NCI-H2107 treated with DMSO at 0.1 percent for 48 hours (cell line): ENCODE data around the gene MACROD2.

ENCODE experiments used
- DNase-seq: peaks from one replicate; lab custom pipeline; 2025; ENCODE audit not compliant: unreplicated experiment; lab: John Stamatoyannopoulos, UW

The MACROD2 gene

DNA sequence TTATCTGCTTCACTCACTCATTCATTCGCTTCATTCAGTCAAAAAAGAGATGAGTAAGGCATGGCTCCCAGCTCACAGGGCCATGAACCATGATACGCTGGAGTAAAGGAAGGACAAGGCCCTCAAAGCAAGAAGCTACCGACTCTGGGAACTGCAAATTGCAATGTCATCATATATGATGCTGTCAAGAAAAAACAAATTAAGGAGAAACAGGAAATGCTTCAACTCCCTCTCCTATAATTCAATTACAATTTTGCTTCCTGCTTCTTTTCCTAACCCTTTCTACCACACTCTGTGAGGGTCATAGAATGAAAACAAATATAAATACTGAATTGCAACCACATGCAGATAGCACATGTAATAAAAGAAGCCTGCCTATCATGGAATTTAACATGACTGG, 1067.8 kb downstream of the MACROD2 start:
- no peak for DNase-seq

DNA sequence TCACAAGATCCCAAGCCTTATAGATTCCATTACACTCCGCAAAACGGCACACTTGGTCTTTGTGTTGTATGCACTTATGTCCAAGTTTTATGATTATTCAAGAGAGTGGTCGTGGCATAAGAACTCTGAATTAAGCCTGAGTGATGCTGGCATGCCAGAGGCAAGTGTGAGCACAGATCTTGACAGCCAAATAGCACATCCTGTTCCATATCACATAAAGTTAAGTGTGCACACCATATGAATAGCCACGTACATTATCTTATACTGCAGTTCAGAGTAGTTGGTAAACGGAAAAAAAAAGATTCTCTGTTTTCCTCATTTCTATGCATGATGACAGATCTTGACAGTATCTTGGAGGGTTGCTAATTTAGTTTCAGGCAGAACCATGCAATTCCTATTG, 1069.4 kb downstream of the MACROD2 start:
- no peak for DNase-seq

GRCh38 chr20:15065794-15066193, 1070.5 kb downstream of the MACROD2 start:
- no peak for DNase-seq

- no peak for DNase-seq
Measured at GRCh38 chr20:15068486-15068885, 1073.2 kb downstream of the MACROD2 start.

DNA sequence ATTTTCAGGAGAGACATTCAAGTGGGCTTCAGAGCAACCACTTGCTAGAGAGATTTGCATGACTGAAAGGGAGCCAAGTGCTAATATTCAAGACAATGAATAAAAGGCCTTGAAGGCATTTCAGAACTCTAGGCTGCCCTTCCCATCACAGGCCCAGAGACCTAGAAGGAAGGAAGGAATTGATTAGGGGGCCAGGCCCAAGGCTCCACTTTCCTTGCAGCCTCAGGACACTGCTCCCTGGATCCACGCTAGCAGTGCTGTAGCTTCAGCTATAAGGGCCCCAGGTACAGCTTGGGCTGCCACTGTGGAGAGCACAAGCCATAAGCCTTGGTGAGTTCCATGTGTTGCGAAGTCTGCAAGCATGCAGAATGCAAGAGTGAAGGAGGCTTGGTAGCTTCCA, 1074.0 kb downstream of the MACROD2 start:
- no peak for DNase-seq

GRCh38 chr20:15071085-15071808, 1075.9 kb downstream of the MACROD2 start:
- DNase-seq, result no peak

- DNase-seq, result no peak
Measured at GRCh38 chr20:15072316-15072715, 1077.0 kb downstream of the MACROD2 start.

- DNase-seq, result no peak
Measured at GRCh38 chr20:15075586-15075985, 1080.3 kb downstream of the MACROD2 start.

DNA sequence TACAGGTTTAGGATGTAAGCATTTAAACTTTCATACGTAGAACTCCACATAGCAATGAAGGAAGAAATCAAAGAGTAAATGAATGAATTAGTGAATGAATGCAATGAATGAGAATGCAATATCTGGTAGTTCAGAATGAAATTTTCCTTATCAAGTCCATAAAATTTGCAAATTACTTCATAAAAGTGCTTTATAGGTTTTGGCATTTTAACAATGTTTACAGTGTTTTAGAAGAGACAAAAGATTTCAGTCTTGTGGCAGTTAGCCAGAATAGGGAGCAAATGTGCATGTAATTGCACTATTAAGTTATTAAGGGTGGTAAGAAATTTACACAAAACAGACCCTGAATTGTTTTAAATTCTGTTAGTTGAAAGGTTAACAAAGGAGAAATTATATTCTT, 1081.5 kb downstream of the MACROD2 start:
- no peak for DNase-seq

DNA sequence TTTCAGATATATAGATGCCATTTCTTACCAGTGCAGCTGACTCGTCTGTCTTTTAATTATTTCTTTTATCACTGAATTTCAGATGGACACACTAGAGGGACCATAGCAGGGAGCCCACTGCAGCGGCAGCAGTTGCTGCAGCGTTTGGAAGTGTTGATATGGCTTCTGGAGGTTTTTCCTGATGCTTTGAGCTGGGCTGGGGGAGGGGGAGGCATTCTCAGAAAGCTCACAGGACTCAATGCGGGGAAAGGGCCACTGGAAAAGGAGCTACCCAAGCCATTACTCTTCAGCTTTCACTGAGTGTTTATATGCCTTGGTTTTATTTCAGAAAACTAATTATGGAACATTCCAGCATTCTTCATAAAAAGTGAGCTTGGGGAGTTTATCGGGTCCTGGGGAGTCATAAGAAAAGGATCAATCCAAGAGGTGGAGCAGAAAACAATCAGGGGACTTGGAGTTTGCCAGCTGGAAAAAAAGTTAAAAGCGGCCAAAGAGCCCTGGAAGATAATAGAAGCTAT, 1082.5 kb downstream of the MACROD2 start:
- no peak for DNase-seq

- DNase-seq, result no peak
Measured at GRCh38 chr20:15079594-15080340, 1084.5 kb downstream of the MACROD2 start.

DNA sequence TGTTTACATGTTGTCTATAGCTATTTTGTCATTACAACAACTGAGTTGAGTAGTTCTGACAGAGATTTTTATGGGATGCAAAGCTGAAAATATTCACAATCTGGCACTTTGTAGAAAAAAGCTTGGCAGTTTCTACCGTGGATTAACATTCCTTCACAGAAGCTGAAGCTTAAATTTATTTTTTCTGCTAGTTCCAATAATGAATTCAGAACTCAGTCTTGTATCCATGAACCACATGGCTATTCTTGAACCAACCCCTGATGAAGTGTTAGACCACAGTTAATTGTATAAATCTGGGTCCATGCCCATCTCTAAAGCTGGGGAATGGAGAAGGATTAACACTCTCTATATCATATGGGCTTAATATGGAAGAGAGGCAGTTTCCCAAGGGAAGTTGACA, 1085.9 kb downstream of the MACROD2 start:
- no peak for DNase-seq

DNA sequence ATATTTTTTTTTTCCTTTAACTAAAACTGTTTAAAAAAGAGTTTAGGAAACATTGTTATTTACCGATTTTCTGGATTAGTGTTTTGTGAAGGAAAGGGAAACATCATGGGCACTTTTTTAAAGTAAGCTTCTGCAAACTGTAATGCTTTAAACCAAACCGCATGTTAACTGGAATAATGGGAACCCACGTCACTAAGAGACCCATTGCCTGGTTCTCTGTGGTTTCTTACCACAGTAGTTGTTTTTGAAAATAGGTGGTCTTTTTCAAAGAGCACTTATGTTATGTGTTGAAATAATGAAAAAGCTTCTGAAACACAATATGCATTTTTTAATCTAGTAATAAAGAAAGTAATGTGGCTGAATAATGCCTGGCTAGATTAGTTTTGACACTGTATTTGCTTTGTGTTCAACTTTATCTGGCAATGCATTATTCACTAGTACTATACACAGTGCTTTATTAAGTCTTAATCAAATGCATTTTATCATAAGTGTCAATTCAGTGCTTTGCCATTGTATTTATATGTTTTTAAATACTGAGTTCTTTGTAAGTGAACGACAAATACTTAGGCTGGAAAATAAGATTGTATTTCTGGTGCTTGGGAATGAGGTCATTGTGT, 1096.2 kb downstream of the MACROD2 start:
- DNase-seq, result no peak

DNA sequence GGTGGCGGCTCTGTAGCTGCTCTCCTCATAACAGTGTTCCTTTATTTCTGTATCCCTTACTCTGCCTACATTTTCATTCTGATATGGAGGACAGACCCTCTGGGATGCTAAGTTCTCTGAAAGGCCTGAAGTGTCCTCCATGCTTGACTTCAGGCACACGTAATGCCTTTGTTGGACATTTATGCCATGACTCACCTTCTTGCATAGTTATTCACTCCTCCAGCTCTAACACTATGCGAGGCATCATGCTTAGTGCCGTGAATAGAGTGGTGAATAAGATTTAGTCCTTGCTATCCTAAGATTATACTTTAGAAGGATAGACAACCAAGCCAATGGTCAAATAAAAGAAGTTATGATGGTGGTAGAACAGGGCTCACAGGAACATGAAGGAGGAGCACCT, 1103.0 kb downstream of the MACROD2 start:
- DNase-seq, result no peak

DNA sequence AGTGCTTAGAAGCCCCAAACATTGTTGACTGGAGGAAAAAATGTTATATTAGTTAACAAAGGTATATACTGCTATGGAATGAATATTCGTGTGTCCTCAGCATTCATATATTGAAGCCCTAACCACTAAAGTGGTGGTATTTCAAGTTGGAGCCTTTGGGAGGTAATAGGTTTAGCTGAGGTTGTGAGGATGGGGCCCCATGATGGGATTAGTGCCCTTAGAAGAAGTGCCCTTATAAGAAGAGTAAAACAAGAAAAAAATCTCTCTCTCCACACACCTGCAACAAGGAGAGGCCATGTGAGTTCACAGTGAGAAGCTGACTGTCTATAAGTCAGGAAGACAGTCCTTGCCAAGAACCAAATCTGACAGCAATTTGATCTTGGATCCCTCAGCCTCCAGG, 1103.8 kb downstream of the MACROD2 start:
- DNase-seq, result no peak

DNA sequence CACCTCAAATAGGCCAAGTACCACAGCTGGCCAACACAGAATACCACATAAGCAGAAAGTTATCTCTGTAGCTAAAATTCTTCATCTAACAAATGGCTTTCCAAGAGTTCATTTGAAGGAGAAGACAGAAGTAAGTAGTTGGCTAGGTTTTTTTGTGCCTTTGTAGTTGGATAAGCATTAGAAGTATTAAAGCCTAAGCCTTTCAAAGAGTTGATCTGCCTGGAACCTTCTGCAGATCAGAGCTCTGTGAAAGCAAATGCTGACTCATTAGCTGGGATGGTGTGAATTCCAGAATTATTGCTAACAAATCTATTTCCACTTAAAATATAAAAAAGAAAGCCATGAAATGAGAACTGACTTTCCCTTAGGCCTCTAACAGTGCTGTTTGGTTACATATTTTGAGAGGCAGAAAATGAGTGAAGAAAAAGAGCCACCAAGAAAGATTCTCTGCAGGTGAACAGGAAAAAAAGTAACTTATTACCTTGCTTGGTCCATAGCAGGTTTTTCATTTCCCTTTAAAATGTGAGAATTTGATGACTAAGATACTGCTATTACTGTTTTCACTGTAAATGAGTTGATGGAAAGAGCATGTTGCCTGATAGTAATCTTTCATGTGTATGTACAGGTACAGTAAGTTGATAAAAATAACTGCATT, 1105.3 kb downstream of the MACROD2 start:
- no peak for DNase-seq

- no peak for DNase-seq
Measured at GRCh38 chr20:15107931-15108330, 1112.6 kb downstream of the MACROD2 start.

DNA sequence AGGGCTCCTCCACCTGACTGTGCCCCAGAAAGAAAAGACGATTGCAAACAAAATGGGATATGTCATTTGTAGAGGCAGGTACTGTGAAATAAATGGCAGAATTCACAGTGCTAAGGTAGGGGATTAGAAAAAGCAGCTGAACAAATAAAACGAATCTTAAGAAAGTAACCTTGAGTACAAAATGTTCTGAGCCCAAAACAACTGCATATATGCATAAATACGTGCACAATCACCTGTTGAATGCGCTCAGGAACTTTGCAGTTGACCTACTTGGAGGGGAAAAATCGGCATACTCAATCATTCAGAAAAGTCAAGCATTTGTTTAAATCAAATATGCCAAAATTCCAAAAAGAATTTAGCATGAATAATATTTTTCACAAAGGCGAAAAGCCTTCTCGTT, 1114.2 kb downstream of the MACROD2 start:
- DNase-seq, result no peak

GRCh38 chr20:15111654-15112053, 1116.3 kb downstream of the MACROD2 start:
- DNase-seq, result no peak

DNA sequence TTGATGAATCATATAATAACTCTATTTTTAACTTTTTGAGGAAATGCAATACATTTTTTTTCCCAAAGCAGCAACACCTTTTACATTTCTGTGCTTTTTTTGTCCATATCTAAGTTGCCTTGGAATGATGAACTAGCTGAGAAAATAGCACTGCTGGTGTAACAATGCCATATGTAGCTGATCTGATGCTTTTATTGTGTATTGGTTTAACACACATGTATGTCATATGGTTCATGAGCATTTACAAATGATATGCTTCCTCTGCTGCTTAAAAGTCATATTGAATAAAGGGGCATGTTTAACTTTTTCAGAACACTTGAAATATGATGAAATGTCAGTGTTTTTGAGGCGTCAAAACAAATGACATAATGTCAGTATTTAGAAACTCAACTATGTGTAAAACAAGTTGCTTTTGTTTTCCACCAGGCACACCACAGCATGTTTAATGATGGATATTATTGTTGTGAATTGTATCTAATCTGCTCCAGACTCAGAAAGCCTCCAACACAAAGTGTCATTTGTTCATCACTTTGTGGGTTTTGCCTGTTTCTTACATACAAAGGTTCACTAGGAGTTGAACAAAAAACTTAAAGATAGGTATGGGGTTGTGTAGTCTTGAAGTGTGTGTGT, 1117.9 kb downstream of the MACROD2 start:
- DNase-seq, result no peak

GRCh38 chr20:15119852-15120487, 1124.7 kb downstream of the MACROD2 start:
- no peak for DNase-seq
